Esophagus muscularis mucosa (tissue), 4 donors: ENCODE measurements around the gene RAB1A. TPM values are rescaled to one million over a fixed set of nuclear protein-coding genes. Genes with fewer than 3 reads are reported as not detected.

Experiments used
- DNase-seq: peaks from one replicate; pipeline ENCODE4 v3.0.0-alpha.2; 2017; ENCODE audit errors: extremely low spot score
- H3K27ac ChIP-seq, 4 donors: fragments of 200-600 bp; sonication (generic); replicated peaks in 1 of 4; 1 replicate in 3 of 4; 2 replicates in 1 of 4; pipeline ENCODE4 v1.5.1; 2016 to 2019; ENCODE audit warnings: mild to moderate bottlenecking in 1 of 4
- H3K27me3 ChIP-seq, 4 donors: fragments of 200-600 bp; sonication (generic); one replicate each; pipeline versions ENCODE4 v1.5.1 to v1.6.0; 2016 to 2019
- H3K36me3 ChIP-seq, 4 donors: fragments of 200-600 bp; sonication (generic); one replicate each; pipeline ENCODE4 v1.5.1; 2016 to 2019
- H3K4me1 ChIP-seq, 4 donors: fragments of 200-600 bp; sonication (generic); one replicate each; pipeline ENCODE4 v1.5.1; 2016 to 2019
- H3K4me3 ChIP-seq, 4 donors: fragments of 200-600 bp; sonication (generic); 1 replicate in 2 of 4; 2 replicates in 2 of 4; pipeline ENCODE4 v1.5.1; 2016 to 2019; ENCODE audit warnings: mild to moderate bottlenecking in 4 of 4, moderate library complexity in 1 of 4
- H3K9me3 ChIP-seq, 4 donors: fragments of 200-600 bp; sonication (generic); 1 replicate in 3 of 4; 2 replicates in 1 of 4; pipeline ENCODE4 v1.5.1; 2016 to 2019
- CTCF ChIP-seq, 3 experiments: fragments of 200-600 bp in 2 of 3; fragments of 450-650 bp in 1 of 3; sonication (generic) in 2 of 3; IDR thresholded peaks; one replicate each; pipeline ENCODE4 v1.5.1; 2017 to 2019; ENCODE audit warnings: antibody characterized with exemption in 3 of 3, mild to moderate bottlenecking in 2 of 3, moderate library complexity in 1 of 3
- EP300 ChIP-seq: sonication (generic); formaldehyde crosslinking; IDR thresholded peaks from one replicate; pipeline ENCODE4 v1.6.1; 2017; ENCODE audit warnings: antibody characterized with exemption
- POLR2A ChIP-seq: fragments of 450-650 bp; IDR thresholded peaks from one replicate; pipeline ENCODE4 v1.6.1; 2017; ENCODE audit warnings: antibody characterized with exemption, moderate library complexity, mild to moderate bottlenecking, low read depth
- POLR2AphosphoS5 ChIP-seq, 2 donors: sonication (generic); formaldehyde crosslinking; IDR thresholded peaks; one replicate each; pipeline ENCODE4 v1.6.1; 2017; ENCODE audit warnings: antibody characterized with exemption in 2 of 2
- WGBS: methylation state at CpG from one replicate; pipeline ENCODE4 v1.1.5; 2018; 5-methylcytosine and 5-hydroxymethylcytosine counted together
- intact Hi-C: fragments of 100-400 bp; cut with DNase I; formaldehyde crosslinking; loops from one replicate; pipeline ENCODE4 v1.15.1; 2023
- total RNA-seq, 4 donors: library from RNA; depleted of rRNA; stranded (reverse); fragments of >200 nt; gene quantifications; one replicate each; pipeline versions ENCODE4 v1.1.0 to v1.2.1, GENCODE V29; 2016

RAB1A gene
- total RNA-seq, 4 donors from 2014 or later: 72.1 to 91.4 (median 86.0) TPM

GRCh38 chr2:65067806-65068553 is 61.9 kb downstream of the RAB1A start:
- H3K27me3 ChIP-seq: no peaks in the 10 kb centered on the region
- peaks cover 77 to 83% (median 81%) of the 10 kb centered on the region in 4 donors for H3K4me1 ChIP-seq
- peaks cover 5 to 38% (median 24%) of the 10 kb centered on the region in 4 donors for H3K36me3 ChIP-seq
- TF ChIP-seq POLR2AphosphoS5 (IDR thresholded peaks at IDR 0.05) (no peak), CTCF (IDR thresholded peaks at IDR 0.05) (no peak), EP300 (no peak), POLR2A (no peak)
- H3K9me3 ChIP-seq: no peaks in the 10 kb centered on the region
- no peak for DNase-seq
- H3K4me3 ChIP-seq: no peak overlapping the region
- 84% methylated on average over 13 of the region's 14 CpGs for WGBS
- no peak overlapping the region for H3K27ac ChIP-seq
- intact Hi-C loops: loop anchor here (5.0 to 10.0 kb wide), 2 partner anchors 119 to 367 kb away; partner anchors contain the start of gene SPRED2

GRCh38 chr2:65064728-65065552 is 65.0 kb downstream of the RAB1A start:
- H3K27ac ChIP-seq: peak overlapping the region; percentile 19 to 68 (median 42)
- TF ChIP-seq POLR2A (no peak), POLR2AphosphoS5 (IDR thresholded peaks at IDR 0.05) (peak; percentile 19 to 34), CTCF (IDR thresholded peaks at IDR 0.05) (peak; percentile 61 to 78 (median 72)), EP300 (peak; percentile 27)
- WGBS: 34% methylated on average over 14 of the region's 14 CpGs
- intact Hi-C loops: loop anchor here (5.0 to 10.0 kb wide), 2 partner anchors 122 to 370 kb away; partner anchors contain the start of gene SPRED2
- H3K36me3 ChIP-seq: peaks cover 0 to 8% (median 4%) of the 10 kb centered on the region in 4 donors
- H3K4me3 ChIP-seq: peak overlapping the region in 1 of 4 donors; percentile 4
- H3K27me3 ChIP-seq: no peaks in the 10 kb centered on the region
- peaks cover 87 to 95% (median 91%) of the 10 kb centered on the region in 4 donors for H3K4me1 ChIP-seq
- no peaks in the 10 kb centered on the region for H3K9me3 ChIP-seq
- DNase-seq: no peak

GRCh38 chr2:65062843-65063825 is 66.8 kb downstream of the RAB1A start:
- WGBS: 70% methylated on average over 13 of the region's 13 CpGs
- peaks cover 89 to 93% (median 90%) of the 10 kb centered on the region in 4 donors for H3K4me1 ChIP-seq
- intact Hi-C loops: loop anchor here (10.0 kb wide), 1 partner anchor 372 kb away; the partner anchor contains the start of gene SPRED2
- no peak overlapping the region for H3K4me3 ChIP-seq
- DNase-seq: no peak
- H3K27me3 ChIP-seq: no peaks in the 10 kb centered on the region
- no peaks in the 10 kb centered on the region for H3K9me3 ChIP-seq
- TF ChIP-seq POLR2AphosphoS5 (IDR thresholded peaks at IDR 0.05) (no peak), EP300 (no peak), POLR2A (no peak), CTCF (IDR thresholded peaks at IDR 0.05) (no peak)
- peak overlapping the region in 2 of 4 donors; percentile 30 to 68 for H3K27ac ChIP-seq
- no peaks in the 10 kb centered on the region for H3K36me3 ChIP-seq

- no peak for DNase-seq
- WGBS: 100% methylated on average over 1 of the region's 8 CpGs
- Histone ChIP-seq H3K9me3 (no peaks in the 10 kb centered on the region), H3K4me3 (no peak overlapping the region), H3K27ac (no peak overlapping the region), H3K36me3 (no peaks in the 10 kb centered on the region), H3K27me3 (no peaks in the 10 kb centered on the region), H3K4me1 (peaks cover 89 to 96% (median 91%) of the 10 kb centered on the region in 4 donors)
- intact Hi-C loops: loop anchor here (10.0 kb wide), 1 partner anchor 373 kb away; the partner anchor contains the start of gene SPRED2
- TF ChIP-seq POLR2A (no peak), EP300 (no peak), CTCF (IDR thresholded peaks at IDR 0.05) (no peak), POLR2AphosphoS5 (IDR thresholded peaks at IDR 0.05) (no peak)
Observed at GRCh38 chr2:65061910-65062339, 68.0 kb downstream of the RAB1A start.
